Naive B cell (primary cell): Measurements from ENCODE around the gene TBC1D4. TPM values are rescaled to one million over a fixed set of nuclear protein-coding genes. Genes with fewer than 3 reads are reported as not detected.

Experiments
- ATAC-seq, 2 donors: fragments of 150-1000 bp; cut with Tn5 transposase; 2 replicates each; pipeline ENCODE4 v1.10.0; 2021; ENCODE audit warnings: low read depth in 2 of 2, mild to moderate bottlenecking in 2 of 2, moderate library complexity in 2 of 2
- DNase-seq: peaks from one replicate; pipeline ENCODE4 v3.0.0; 2022
- H3K27ac Mint-ChIP-seq, 6 donors: one replicate each; pipeline ENCODE4 v1.8.0; 2020 to 2022; ENCODE audit warnings: mild to moderate bottlenecking in 6 of 6, mixed read lengths in 6 of 6, moderate library complexity in 5 of 6, inconsistent platforms in 2 of 6
- H3K27me3 Mint-ChIP-seq, 3 donors: one replicate each; pipeline ENCODE4 v1.8.0; 2021 to 2022; ENCODE audit warnings: mixed read lengths in 3 of 3, mild to moderate bottlenecking in 1 of 3
- H3K36me3 Mint-ChIP-seq, 2 donors: one replicate each; pipeline ENCODE4 v1.8.0; 2020 to 2022; ENCODE audit warnings: mixed read lengths in 2 of 2, inconsistent platforms in 1 of 2, mild to moderate bottlenecking in 1 of 2
- H3K4me1 Mint-ChIP-seq, 3 donors: one replicate each; pipeline ENCODE4 v1.8.0; 2020 to 2022; ENCODE audit warnings: mixed read lengths in 3 of 3, inconsistent platforms in 1 of 3, mild to moderate bottlenecking in 1 of 3, moderate library complexity in 1 of 3
- H3K4me3 Mint-ChIP-seq, 8 donors: one replicate each; pipeline ENCODE4 v1.8.0; 2020 to 2022; ENCODE audit warnings: mild to moderate bottlenecking in 8 of 8, mixed read lengths in 8 of 8, moderate library complexity in 8 of 8, inconsistent platforms in 2 of 8
- H3K9me3 Mint-ChIP-seq, 7 donors: one replicate each; pipeline ENCODE4 v1.8.0; 2020 to 2022; ENCODE audit warnings: mixed read lengths in 7 of 7, mild to moderate bottlenecking in 5 of 7, inconsistent platforms in 2 of 7, moderate library complexity in 1 of 7
- polyA plus RNA-seq, 6 donors: library from polyadenylated mRNA; unstranded; fragments of 300-500 nt; fragmentation: Illumina TruSeq; gene quantifications; one replicate each; pipeline ENCODE4 v1.2.3, GENCODE V29; 2021; ENCODE audit warnings: low read depth in 6 of 6

The TBC1D4 gene
- polyA plus RNA-seq, 6 donors from 2014 or later: 0.10 to 1.4 (median 0.30) TPM

- ATAC-seq (peak in 1 of 2 donors; percentile 48), DNase-seq (no peak)
- Mint-ChIP-seq H3K9me3 (peaks cover 0 to under 1% (median 0%) of the 10 kb centered on the region in 7 donors), H3K4me3 (no peak overlapping the region), H3K36me3 (no peaks in the 10 kb centered on the region), H3K4me1 (peaks cover 4 to 7% (median 7%) of the 10 kb centered on the region in 3 donors), H3K27ac (no peak overlapping the region), H3K27me3 (no peaks in the 10 kb centered on the region)
Measured at GRCh38 chr13:75507027-75508001, 25.3 kb upstream of the TBC1D4 start.

GRCh38 chr13:75506018-75506417 is 24.0 kb upstream of the TBC1D4 start:
- Mint-ChIP-seq H3K27ac (no peak overlapping the region), H3K4me1 (no peaks in the 10 kb centered on the region), H3K9me3 (peaks cover 0 to 4% (median 0%) of the 10 kb centered on the region in 7 donors), H3K4me3 (no peak overlapping the region), H3K27me3 (no peaks in the 10 kb centered on the region), H3K36me3 (no peaks in the 10 kb centered on the region)
- DNase-seq (no peak), ATAC-seq (no peak)

- ATAC-seq (no peak), DNase-seq (no peak)
- Mint-ChIP-seq H3K27me3 (no peaks in the 10 kb centered on the region), H3K4me1 (no peaks in the 10 kb centered on the region), H3K9me3 (peaks cover 0 to 4% (median 0%) of the 10 kb centered on the region in 7 donors), H3K27ac (no peak overlapping the region), H3K36me3 (no peaks in the 10 kb centered on the region), H3K4me3 (no peak overlapping the region)
Measured at GRCh38 chr13:75505327-75505726, 23.4 kb upstream of the TBC1D4 start.

- Mint-ChIP-seq H3K27ac (no peak overlapping the region), H3K36me3 (no peaks in the 10 kb centered on the region), H3K27me3 (peaks cover 8 to 20% (median 15%) of the 10 kb centered on the region in 3 donors), H3K9me3 (no peaks in the 10 kb centered on the region), H3K4me1 (no peaks in the 10 kb centered on the region), H3K4me3 (no peak overlapping the region)
- DNase-seq (no peak), ATAC-seq (no peak)
Measured at GRCh38 chr13:75495938-75496337, 14.0 kb upstream of the TBC1D4 start.

GRCh38 chr13:75494491-75494890 is 12.5 kb upstream of the TBC1D4 start:
- no peaks in the 10 kb centered on the region for H3K9me3 Mint-ChIP-seq
- DNase-seq (no peak), ATAC-seq (no peak)
- no peaks in the 10 kb centered on the region for H3K4me1 Mint-ChIP-seq
- peaks cover 8 to 20% (median 20%) of the 10 kb centered on the region in 3 donors for H3K27me3 Mint-ChIP-seq
- H3K36me3 Mint-ChIP-seq: no peaks in the 10 kb centered on the region
- no peak overlapping the region for H3K27ac Mint-ChIP-seq
- no peak overlapping the region for H3K4me3 Mint-ChIP-seq

- DNase-seq: no peak
- Mint-ChIP-seq H3K4me3 (no peak overlapping the region), H3K27me3 (peaks cover 0 to 18% (median 17%) of the 10 kb centered on the region in 3 donors), H3K9me3 (no peaks in the 10 kb centered on the region), H3K27ac (no peak overlapping the region), H3K36me3 (no peaks in the 10 kb centered on the region), H3K4me1 (no peaks in the 10 kb centered on the region)
- ATAC-seq: no peak
Measured at GRCh38 chr13:75493156-75493555, 11.2 kb upstream of the TBC1D4 start.

- H3K27me3 Mint-ChIP-seq: peaks cover 5 to 18% (median 17%) of the 10 kb centered on the region in 3 donors
- H3K36me3 Mint-ChIP-seq: no peaks in the 10 kb centered on the region
- ATAC-seq (no peak), DNase-seq (no peak)
- H3K27ac Mint-ChIP-seq: no peak overlapping the region
- no peak overlapping the region for H3K4me3 Mint-ChIP-seq
- no peaks in the 10 kb centered on the region for H3K4me1 Mint-ChIP-seq
- H3K9me3 Mint-ChIP-seq: no peaks in the 10 kb centered on the region
Measured at GRCh38 chr13:75492389-75492788, 10.4 kb upstream of the TBC1D4 start.

GRCh38 chr13:75491376-75491775 is 9.4 kb upstream of the TBC1D4 start:
- no peak for ATAC-seq
- Mint-ChIP-seq H3K27me3 (peaks cover 9 to 27% (median 17%) of the 10 kb centered on the region in 3 donors), H3K9me3 (no peaks in the 10 kb centered on the region), H3K4me3 (no peak overlapping the region), H3K36me3 (no peaks in the 10 kb centered on the region), H3K27ac (no peak overlapping the region), H3K4me1 (no peaks in the 10 kb centered on the region)
- no peak for DNase-seq

GRCh38 chr13:75489502-75490263 is 7.7 kb upstream of the TBC1D4 start:
- Mint-ChIP-seq H3K36me3 (no peaks in the 10 kb centered on the region), H3K27me3 (peaks cover 25 to 32% (median 27%) of the 10 kb centered on the region in 3 donors), H3K27ac (no peak overlapping the region), H3K9me3 (no peaks in the 10 kb centered on the region), H3K4me3 (no peak overlapping the region), H3K4me1 (no peaks in the 10 kb centered on the region)
- no peak for ATAC-seq
- no peak for DNase-seq

GRCh38 chr13:75486146-75487062 is 4.4 kb upstream of the TBC1D4 start:
- no peak for DNase-seq
- Mint-ChIP-seq H3K4me1 (peaks cover 6% of the 10 kb centered on the region in 3 donors), H3K9me3 (peaks cover 0 to 2% (median 0%) of the 10 kb centered on the region in 7 donors), H3K36me3 (peaks cover 0 to 8% of the 10 kb centered on the region in 2 donors), H3K27me3 (peaks cover 26 to 41% (median 35%) of the 10 kb centered on the region in 3 donors), H3K27ac (peak overlapping the region in 1 of 6 donors; percentile 56), H3K4me3 (peak overlapping the region in 1 of 8 donors; percentile 5)
- ATAC-seq: no peak

GRCh38 chr13:75485286-75486062 is 3.5 kb upstream of the TBC1D4 start:
- peaks cover 31 to 44% (median 42%) of the 10 kb centered on the region in 3 donors for H3K27me3 Mint-ChIP-seq
- H3K4me1 Mint-ChIP-seq: peaks cover 11 to 15% (median 14%) of the 10 kb centered on the region in 3 donors
- DNase-seq (no peak), ATAC-seq (no peak)
- peaks cover 0 to 2% (median 0%) of the 10 kb centered on the region in 7 donors for H3K9me3 Mint-ChIP-seq
- no peak overlapping the region for H3K4me3 Mint-ChIP-seq
- peak overlapping the region in 1 of 6 donors; percentile 56 for H3K27ac Mint-ChIP-seq
- H3K36me3 Mint-ChIP-seq: peaks cover 0 to 8% of the 10 kb centered on the region in 2 donors

- ATAC-seq (no peak), DNase-seq (no peak)
- H3K4me3 Mint-ChIP-seq: peak overlapping the region; percentile 88 to 100 (median 100)
- peaks cover 14 to 17% (median 15%) of the 10 kb centered on the region in 3 donors for H3K4me1 Mint-ChIP-seq
- H3K9me3 Mint-ChIP-seq: peaks cover 0 to 2% (median 0%) of the 10 kb centered on the region in 7 donors
- H3K36me3 Mint-ChIP-seq: peaks cover 0 to 8% of the 10 kb centered on the region in 2 donors
- peaks cover 38 to 61% (median 46%) of the 10 kb centered on the region in 3 donors for H3K27me3 Mint-ChIP-seq
- H3K27ac Mint-ChIP-seq: peak overlapping the region in 4 of 6 donors; percentile 14 to 88 (median 72)
Measured at GRCh38 chr13:75482820-75483079, 781 bp upstream of the TBC1D4 start.
